Measurements from ENCODE around the gene UBE2D4.

GRCh38 chr7:43922726-43923125 is 3.5 kb upstream of the UBE2D4 start:
- TF ChIP-seq CTCF (IDR thresholded peaks at IDR 0.05) (no peak), EP300 (IDR thresholded peaks at IDR 0.05) (no peak)
